Liver (tissue), 9 donors: Measurements from ENCODE around the gene NFYC. TPM values are rescaled to one million over a fixed set of nuclear protein-coding genes. Genes with fewer than 3 reads are reported as not detected.

Source experiments
- DNase-seq: peaks from one replicate; pipeline ENCODE4 v3.0.0-alpha.2; 2017; ENCODE audit warnings: low spot score
- H3K27ac ChIP-seq, 2 donors: one replicate each; pipeline ENCODE4 v1.7.0; 2013; ENCODE audit warnings: inconsistent platforms in 2 of 2, low read length in 2 of 2, control low read depth in 1 of 2, low read depth in 1 of 2, mild to moderate bottlenecking in 1 of 2
- H3K27me3 ChIP-seq, 4 donors: one replicate each; pipeline versions ENCODE4 v1.6.1 to v1.7.0; 2013; ENCODE audit warnings: low read length in 3 of 4, inconsistent platforms in 1 of 4, mild to moderate bottlenecking in 1 of 4, moderate library complexity in 1 of 4; ENCODE audit not compliant: control insufficient read depth in 4 of 4, insufficient read depth in 4 of 4
- H3K36me3 ChIP-seq, 4 donors: one replicate each; pipeline versions ENCODE4 v1.6.1 to v1.7.0; 2013; ENCODE audit warnings: low read length in 3 of 4, mild to moderate bottlenecking in 3 of 4, low read depth in 1 of 4, moderate library complexity in 1 of 4; ENCODE audit not compliant: control insufficient read depth in 4 of 4, insufficient read depth in 3 of 4
- H3K4me1 ChIP-seq, 4 donors: one replicate each; pipeline versions ENCODE4 v1.6.1 to v1.7.0; 2013; ENCODE audit warnings: low read length in 3 of 4, mild to moderate bottlenecking in 3 of 4, moderate library complexity in 1 of 4; ENCODE audit not compliant: control insufficient read depth in 4 of 4, insufficient read depth in 4 of 4
- H3K4me3 ChIP-seq, 3 donors: one replicate each; pipeline versions ENCODE4 v1.6.1 to v1.7.0; 2013; ENCODE audit warnings: low read length in 3 of 3, control low read depth in 1 of 3, low read depth in 1 of 3, mild to moderate bottlenecking in 1 of 3
- H3K9ac ChIP-seq, 2 donors: one replicate each; pipeline ENCODE4 v1.7.0; 2013; ENCODE audit warnings: low read length in 2 of 2, mild to moderate bottlenecking in 2 of 2, moderate library complexity in 2 of 2, control low read depth in 1 of 2, low read depth in 1 of 2
- H3K9me3 ChIP-seq, 4 donors: one replicate each; pipeline versions ENCODE4 v1.6.1 to v1.7.0; 2013; ENCODE audit warnings: low read length in 3 of 4; ENCODE audit not compliant: control insufficient read depth in 4 of 4
- FOXA2 ChIP-seq: IDR thresholded peaks from 2 replicates; pipeline ENCODE4 v1.6.1; 2016; ENCODE audit warnings: antibody characterized with exemption
- HNF4A ChIP-seq, 2 donors: conservative IDR thresholded peaks; 2 replicates each; pipeline ENCODE4 v1.6.1; 2016; ENCODE audit warnings: antibody characterized with exemption in 2 of 2, mild to moderate bottlenecking in 2 of 2
- JUND ChIP-seq, 2 donors: IDR thresholded peaks; 2 replicates each; pipeline ENCODE4 v1.6.1; 2016; ENCODE audit warnings: antibody characterized with exemption in 2 of 2
- NR2F2 ChIP-seq: IDR thresholded peaks from 2 replicates; pipeline ENCODE4 v1.6.1; 2016; ENCODE audit warnings: antibody characterized with exemption
- SP1 ChIP-seq: IDR thresholded peaks from 2 replicates; pipeline ENCODE4 v1.6.1; 2018; ENCODE audit warnings: antibody characterized with exemption, mild to moderate bottlenecking
- YY1 ChIP-seq: IDR thresholded peaks from 2 replicates; pipeline ENCODE4 v1.6.1; 2016; ENCODE audit warnings: antibody characterized with exemption, mild to moderate bottlenecking
- WGBS: extraction: QIAGEN DNeasy Blood & Tissue Kit; methylation state at CpG from one replicate; pipeline ENCODE4 v1.1.7; 2013; 5-methylcytosine and 5-hydroxymethylcytosine counted together
- polyA plus RNA-seq, 2 donors: library from polyadenylated mRNA; stranded (reverse) in 1 of 2; unstranded in 1 of 2; fragments of 200-250 nt in 1 of 2; fragments of >200 nt in 1 of 2; fragmentation: Nextera tagmentation in 1 of 2; extraction: Ambion mirVana in 1 of 2; gene quantifications; one replicate each; pipeline versions ENCODE4 v1.2.1 to v1.2.3, GENCODE V29; 2013 to 2015
- total RNA-seq, 2 donors: library from RNA; depleted of rRNA; stranded (reverse); fragments of >200 nt; gene quantifications; one replicate each; pipeline ENCODE4 v1.2.3, GENCODE V29; 2014
- TF ChIP-seq, protein P1 (sequence below): fragments of 150-350 bp; IDR thresholded peaks from 2 replicates; pipeline ENCODE4 v1.5.1; 2017; ENCODE audit warnings: improper control_type of control experiment, low read depth, low read length; ENCODE audit not compliant: missing input control
- TF ChIP-seq, protein P2 (sequence below): IDR thresholded peaks from 2 replicates; pipeline ENCODE4 v1.6.1; 2016; ENCODE audit warnings: antibody characterized with exemption
- TF ChIP-seq, protein P3 (sequence below): IDR thresholded peaks from 2 replicates; pipeline ENCODE4 v1.6.1; 2016; ENCODE audit warnings: antibody characterized with exemption
- TF ChIP-seq, protein P4 (sequence below): IDR thresholded peaks from 2 replicates; pipeline ENCODE4 v1.6.1; 2016; ENCODE audit warnings: antibody characterized with exemption, mild to moderate bottlenecking
- donor health status: healthy.
- donor health status: healthy.
- donor health status: healthy.
- donor health status: healthy.
- donor health status: healthy.

NFYC gene
- total and polyA plus RNA-seq, 4 donors, result 18.3 to 28.1 (median 26.8) TPM

DNA sequence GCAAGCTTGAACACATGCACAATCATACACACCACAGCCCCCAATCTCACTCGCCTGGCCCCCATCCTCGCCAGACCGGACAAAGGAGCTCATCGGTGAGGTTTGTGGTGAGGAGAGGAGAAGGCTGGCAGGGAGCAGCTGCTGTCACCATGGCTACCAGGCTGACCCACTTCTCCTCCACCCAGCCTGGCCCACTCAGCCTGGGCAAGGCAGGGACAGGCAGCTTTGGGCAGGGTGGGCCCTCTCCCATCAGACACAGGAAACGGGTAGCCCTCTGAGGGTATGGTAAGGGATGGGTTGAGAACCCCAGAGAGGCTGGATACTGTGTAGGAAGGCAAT lies 41.9 kb upstream of the NFYC start:
- H3K9ac ChIP-seq, result no peak overlapping the region
- TF ChIP-seq FOXA2 (no peak), SP1 (no peak), JUND (IDR thresholded peaks at IDR 0.05) (no peak), NR2F2 (no peak), YY1 (no peak), HNF4A (conservative IDR thresholded peaks at IDR 0.05) (no peak)
- TF ChIP-seq, protein P1, sequence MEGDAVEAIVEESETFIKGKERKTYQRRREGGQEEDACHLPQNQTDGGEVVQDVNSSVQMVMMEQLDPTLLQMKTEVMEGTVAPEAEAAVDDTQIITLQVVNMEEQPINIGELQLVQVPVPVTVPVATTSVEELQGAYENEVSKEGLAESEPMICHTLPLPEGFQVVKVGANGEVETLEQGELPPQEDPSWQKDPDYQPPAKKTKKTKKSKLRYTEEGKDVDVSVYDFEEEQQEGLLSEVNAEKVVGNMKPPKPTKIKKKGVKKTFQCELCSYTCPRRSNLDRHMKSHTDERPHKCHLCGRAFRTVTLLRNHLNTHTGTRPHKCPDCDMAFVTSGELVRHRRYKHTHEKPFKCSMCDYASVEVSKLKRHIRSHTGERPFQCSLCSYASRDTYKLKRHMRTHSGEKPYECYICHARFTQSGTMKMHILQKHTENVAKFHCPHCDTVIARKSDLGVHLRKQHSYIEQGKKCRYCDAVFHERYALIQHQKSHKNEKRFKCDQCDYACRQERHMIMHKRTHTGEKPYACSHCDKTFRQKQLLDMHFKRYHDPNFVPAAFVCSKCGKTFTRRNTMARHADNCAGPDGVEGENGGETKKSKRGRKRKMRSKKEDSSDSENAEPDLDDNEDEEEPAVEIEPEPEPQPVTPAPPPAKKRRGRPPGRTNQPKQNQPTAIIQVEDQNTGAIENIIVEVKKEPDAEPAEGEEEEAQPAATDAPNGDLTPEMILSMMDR, result no peak
- TF ChIP-seq, protein P2, sequence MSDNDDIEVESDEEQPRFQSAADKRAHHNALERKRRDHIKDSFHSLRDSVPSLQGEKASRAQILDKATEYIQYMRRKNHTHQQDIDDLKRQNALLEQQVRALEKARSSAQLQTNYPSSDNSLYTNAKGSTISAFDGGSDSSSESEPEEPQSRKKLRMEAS, result no peak
- TF ChIP-seq, protein P3, sequence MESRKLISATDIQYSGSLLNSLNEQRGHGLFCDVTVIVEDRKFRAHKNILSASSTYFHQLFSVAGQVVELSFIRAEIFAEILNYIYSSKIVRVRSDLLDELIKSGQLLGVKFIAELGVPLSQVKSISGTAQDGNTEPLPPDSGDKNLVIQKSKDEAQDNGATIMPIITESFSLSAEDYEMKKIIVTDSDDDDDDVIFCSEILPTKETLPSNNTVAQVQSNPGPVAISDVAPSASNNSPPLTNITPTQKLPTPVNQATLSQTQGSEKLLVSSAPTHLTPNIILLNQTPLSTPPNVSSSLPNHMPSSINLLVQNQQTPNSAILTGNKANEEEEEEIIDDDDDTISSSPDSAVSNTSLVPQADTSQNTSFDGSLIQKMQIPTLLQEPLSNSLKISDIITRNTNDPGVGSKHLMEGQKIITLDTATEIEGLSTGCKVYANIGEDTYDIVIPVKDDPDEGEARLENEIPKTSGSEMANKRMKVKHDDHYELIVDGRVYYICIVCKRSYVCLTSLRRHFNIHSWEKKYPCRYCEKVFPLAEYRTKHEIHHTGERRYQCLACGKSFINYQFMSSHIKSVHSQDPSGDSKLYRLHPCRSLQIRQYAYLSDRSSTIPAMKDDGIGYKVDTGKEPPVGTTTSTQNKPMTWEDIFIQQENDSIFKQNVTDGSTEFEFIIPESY, result no peak
- TF ChIP-seq, protein P4, sequence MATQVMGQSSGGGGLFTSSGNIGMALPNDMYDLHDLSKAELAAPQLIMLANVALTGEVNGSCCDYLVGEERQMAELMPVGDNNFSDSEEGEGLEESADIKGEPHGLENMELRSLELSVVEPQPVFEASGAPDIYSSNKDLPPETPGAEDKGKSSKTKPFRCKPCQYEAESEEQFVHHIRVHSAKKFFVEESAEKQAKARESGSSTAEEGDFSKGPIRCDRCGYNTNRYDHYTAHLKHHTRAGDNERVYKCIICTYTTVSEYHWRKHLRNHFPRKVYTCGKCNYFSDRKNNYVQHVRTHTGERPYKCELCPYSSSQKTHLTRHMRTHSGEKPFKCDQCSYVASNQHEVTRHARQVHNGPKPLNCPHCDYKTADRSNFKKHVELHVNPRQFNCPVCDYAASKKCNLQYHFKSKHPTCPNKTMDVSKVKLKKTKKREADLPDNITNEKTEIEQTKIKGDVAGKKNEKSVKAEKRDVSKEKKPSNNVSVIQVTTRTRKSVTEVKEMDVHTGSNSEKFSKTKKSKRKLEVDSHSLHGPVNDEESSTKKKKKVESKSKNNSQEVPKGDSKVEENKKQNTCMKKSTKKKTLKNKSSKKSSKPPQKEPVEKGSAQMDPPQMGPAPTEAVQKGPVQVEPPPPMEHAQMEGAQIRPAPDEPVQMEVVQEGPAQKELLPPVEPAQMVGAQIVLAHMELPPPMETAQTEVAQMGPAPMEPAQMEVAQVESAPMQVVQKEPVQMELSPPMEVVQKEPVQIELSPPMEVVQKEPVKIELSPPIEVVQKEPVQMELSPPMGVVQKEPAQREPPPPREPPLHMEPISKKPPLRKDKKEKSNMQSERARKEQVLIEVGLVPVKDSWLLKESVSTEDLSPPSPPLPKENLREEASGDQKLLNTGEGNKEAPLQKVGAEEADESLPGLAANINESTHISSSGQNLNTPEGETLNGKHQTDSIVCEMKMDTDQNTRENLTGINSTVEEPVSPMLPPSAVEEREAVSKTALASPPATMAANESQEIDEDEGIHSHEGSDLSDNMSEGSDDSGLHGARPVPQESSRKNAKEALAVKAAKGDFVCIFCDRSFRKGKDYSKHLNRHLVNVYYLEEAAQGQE, result no peak
- no peak overlapping the region for H3K27ac ChIP-seq
- WGBS, result 85% methylated on average over 5 of the region's 5 CpGs
- H3K36me3 ChIP-seq, result no peaks in the 10 kb centered on the region
- H3K4me1 ChIP-seq, result no peaks in the 10 kb centered on the region
- no peak for DNase-seq
- H3K9me3 ChIP-seq, result no peaks in the 10 kb centered on the region
- no peak overlapping the region for H3K4me3 ChIP-seq
- no peaks in the 10 kb centered on the region for H3K27me3 ChIP-seq

DNA sequence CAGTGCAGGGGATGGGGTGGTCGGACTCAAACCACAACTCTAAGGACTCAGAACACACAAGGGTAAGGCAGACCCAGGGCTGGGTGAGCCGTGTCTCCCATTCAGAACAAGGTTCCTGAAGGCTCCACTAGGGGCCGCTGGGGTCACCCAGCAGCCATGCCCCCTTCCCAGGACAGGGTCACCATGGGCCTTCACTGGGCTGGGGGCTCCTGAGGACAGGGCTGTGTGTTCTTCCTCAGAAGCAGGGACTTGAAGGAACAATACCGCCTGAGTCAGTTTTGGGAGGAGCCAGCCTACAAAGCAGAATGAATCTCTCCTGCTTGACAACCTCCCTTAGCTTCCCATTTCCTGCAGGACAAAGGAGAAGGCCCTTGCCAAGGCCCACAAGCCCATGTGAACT lies 41.4 kb upstream of the NFYC start:
- Histone ChIP-seq H3K36me3 (no peaks in the 10 kb centered on the region), H3K27me3 (no peaks in the 10 kb centered on the region), H3K4me1 (no peaks in the 10 kb centered on the region), H3K4me3 (no peak overlapping the region), H3K27ac (no peak overlapping the region), H3K9me3 (no peaks in the 10 kb centered on the region), H3K9ac (no peak overlapping the region)
- 65% methylated on average over 4 of the region's 4 CpGs for WGBS
- no peak for DNase-seq
- TF ChIP-seq YY1, result no peak
- TF ChIP-seq, protein P1, result peak; percentile 12
